SK-N-SH treated with all-trans-retinoic acid at 6 μM for 48 hours (cell line): ENCODE measurements around the gene MAST4.

Source experiments
- ATAC-seq: fragments of 200-7000 bp; cut with Tn5 transposase; 3 replicates; pipeline ENCODE4 v1.9.1; 2020; ENCODE audit warnings: mild to moderate bottlenecking, moderate library complexity
- BACH2 ChIP-seq: fragments of 250-450 bp; sonication (Bioruptor Pico); IDR thresholded peaks from 2 replicates; pipeline ENCODE4 v1.9.0; 2021; ENCODE audit warnings: mild to moderate bottlenecking, borderline replicate concordance
- CSDC2 ChIP-seq: fragments of 250-450 bp; sonication (Bioruptor Pico); IDR thresholded peaks from 2 replicates; pipeline ENCODE4 v1.5.0; 2020; ENCODE audit warnings: mild to moderate bottlenecking, moderate library complexity
- ESRRG ChIP-seq: fragments of 250-450 bp; sonication (Bioruptor Pico); IDR thresholded peaks from 2 replicates; pipeline ENCODE4 v1.6.1; 2021; ENCODE audit warnings: mild to moderate bottlenecking
- GLIS3 ChIP-seq: fragments of 250-450 bp; sonication (Bioruptor Pico); IDR thresholded peaks from 2 replicates; pipeline ENCODE4 v1.5.0; 2020; ENCODE audit warnings: mild to moderate bottlenecking, moderate library complexity
- ISL1 ChIP-seq: fragments of 250-450 bp; sonication (Bioruptor Pico); IDR thresholded peaks from 2 replicates; pipeline ENCODE4 v2.1.2; 2022; ENCODE audit warnings: mild to moderate bottlenecking, moderate library complexity
- OSR1 ChIP-seq: fragments of 250-450 bp; sonication (Bioruptor Pico); IDR thresholded peaks from 2 replicates; pipeline ENCODE4 v1.8.0; 2022; ENCODE audit warnings: moderate library complexity, mild to moderate bottlenecking, inconsistent platforms
- RARB ChIP-seq: fragments of 250-450 bp; sonication (Bioruptor Pico); IDR thresholded peaks from 2 replicates; pipeline ENCODE4 v1.8.0; 2021; ENCODE audit warnings: mild to moderate bottlenecking, moderate library complexity
- SNAI2 ChIP-seq: fragments of 250-450 bp; sonication (Bioruptor Pico); IDR thresholded peaks from 2 replicates; pipeline ENCODE4 v1.5.0; 2020; ENCODE audit warnings: mild to moderate bottlenecking, moderate library complexity
- TCF4 ChIP-seq: fragments of 250-450 bp; sonication (Bioruptor Pico); IDR thresholded peaks from 2 replicates; pipeline ENCODE4 v1.8.0; 2021; ENCODE audit warnings: mild to moderate bottlenecking, moderate library complexity, borderline replicate concordance
- ZFP30 ChIP-seq: fragments of 450-650 bp; formaldehyde crosslinking; IDR thresholded peaks from 2 replicates; pipeline ENCODE4 v1.5.0; 2022; ENCODE audit warnings: mild to moderate bottlenecking, moderate library complexity
- ZNF565 ChIP-seq: fragments of 450-650 bp; formaldehyde crosslinking; conservative IDR thresholded peaks from 2 replicates; pipeline ENCODE4 v1.5.0; 2020; ENCODE audit warnings: low read depth, mild to moderate bottlenecking, moderate library complexity
- ZNF70 ChIP-seq: fragments of 450-650 bp; formaldehyde crosslinking; IDR thresholded peaks from 2 replicates; pipeline ENCODE4 v1.5.0; 2020; ENCODE audit warnings: mild to moderate bottlenecking, moderate library complexity
- ZNF8 ChIP-seq: fragments of 450-650 bp; formaldehyde crosslinking; IDR thresholded peaks from 2 replicates; pipeline ENCODE4 v1.5.0; 2020; ENCODE audit warnings: mild to moderate bottlenecking, moderate library complexity
- TF ChIP-seq, protein P1 (sequence below): fragments of 250-450 bp; sonication (Bioruptor Pico); IDR thresholded peaks from 2 replicates; pipeline ENCODE4 v1.8.0; 2020; ENCODE audit warnings: mild to moderate bottlenecking, moderate library complexity, borderline replicate concordance
- TF ChIP-seq, protein P2 (sequence below): fragments of 250-450 bp; sonication (Bioruptor Pico); IDR thresholded peaks from 2 replicates; pipeline ENCODE4 v1.5.1; 2020; ENCODE audit warnings: low read depth, mild to moderate bottlenecking, moderate library complexity
- TF ChIP-seq, protein P3 (sequence below): fragments of 250-450 bp; sonication (Bioruptor Pico); IDR thresholded peaks from 2 replicates; pipeline ENCODE4 v1.8.0; 2021; ENCODE audit warnings: low read depth, mild to moderate bottlenecking, moderate library complexity, borderline replicate concordance

The MAST4 gene

DNA sequence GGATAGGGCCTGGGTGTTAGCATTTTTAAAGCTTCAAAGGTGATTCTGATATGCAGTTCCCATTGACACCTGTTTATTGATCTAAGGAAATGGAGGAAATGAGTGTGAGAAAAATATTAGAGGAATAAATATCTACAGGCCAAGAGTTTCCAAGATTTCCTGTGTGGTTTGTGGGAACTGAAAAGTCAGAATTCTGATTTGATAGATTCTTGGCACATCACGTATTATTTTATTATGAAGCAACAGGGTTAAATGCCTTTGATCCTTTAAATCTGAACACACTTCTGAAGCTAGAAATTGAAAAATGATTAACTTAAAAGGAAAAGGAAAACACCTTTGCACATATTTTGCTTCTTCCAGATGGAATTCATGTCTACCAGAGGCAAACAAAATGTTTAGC is 486.7 kb downstream of the MAST4 start:
- ATAC-seq = no peak
- TF ChIP-seq RARB (CRISPR knock-in tag) (no peak), ZFP30 (no peak), BACH2 (CRISPR knock-in tag) (no peak), GLIS3 (CRISPR knock-in tag) (no peak), ZNF8 (CRISPR knock-in tag) (no peak), ISL1 (no peak)
- TF ChIP-seq, protein P1, sequence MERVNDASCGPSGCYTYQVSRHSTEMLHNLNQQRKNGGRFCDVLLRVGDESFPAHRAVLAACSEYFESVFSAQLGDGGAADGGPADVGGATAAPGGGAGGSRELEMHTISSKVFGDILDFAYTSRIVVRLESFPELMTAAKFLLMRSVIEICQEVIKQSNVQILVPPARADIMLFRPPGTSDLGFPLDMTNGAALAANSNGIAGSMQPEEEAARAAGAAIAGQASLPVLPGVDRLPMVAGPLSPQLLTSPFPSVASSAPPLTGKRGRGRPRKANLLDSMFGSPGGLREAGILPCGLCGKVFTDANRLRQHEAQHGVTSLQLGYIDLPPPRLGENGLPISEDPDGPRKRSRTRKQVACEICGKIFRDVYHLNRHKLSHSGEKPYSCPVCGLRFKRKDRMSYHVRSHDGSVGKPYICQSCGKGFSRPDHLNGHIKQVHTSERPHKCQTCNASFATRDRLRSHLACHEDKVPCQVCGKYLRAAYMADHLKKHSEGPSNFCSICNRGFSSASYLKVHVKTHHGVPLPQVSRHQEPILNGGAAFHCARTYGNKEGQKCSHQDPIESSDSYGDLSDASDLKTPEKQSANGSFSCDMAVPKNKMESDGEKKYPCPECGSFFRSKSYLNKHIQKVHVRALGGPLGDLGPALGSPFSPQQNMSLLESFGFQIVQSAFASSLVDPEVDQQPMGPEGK (CRISPR knock-in tag) = no peak
- TF ChIP-seq, protein P2, sequence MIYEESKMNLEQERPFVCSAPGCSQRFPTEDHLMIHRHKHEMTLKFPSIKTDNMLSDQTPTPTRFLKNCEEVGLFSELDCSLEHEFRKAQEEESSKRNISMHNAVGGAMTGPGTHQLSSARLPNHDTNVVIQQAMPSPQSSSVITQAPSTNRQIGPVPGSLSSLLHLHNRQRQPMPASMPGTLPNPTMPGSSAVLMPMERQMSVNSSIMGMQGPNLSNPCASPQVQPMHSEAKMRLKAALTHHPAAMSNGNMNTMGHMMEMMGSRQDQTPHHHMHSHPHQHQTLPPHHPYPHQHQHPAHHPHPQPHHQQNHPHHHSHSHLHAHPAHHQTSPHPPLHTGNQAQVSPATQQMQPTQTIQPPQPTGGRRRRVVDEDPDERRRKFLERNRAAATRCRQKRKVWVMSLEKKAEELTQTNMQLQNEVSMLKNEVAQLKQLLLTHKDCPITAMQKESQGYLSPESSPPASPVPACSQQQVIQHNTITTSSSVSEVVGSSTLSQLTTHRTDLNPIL (CRISPR knock-in tag) = no peak
- TF ChIP-seq, all 23 proteins: peak for 0

DNA sequence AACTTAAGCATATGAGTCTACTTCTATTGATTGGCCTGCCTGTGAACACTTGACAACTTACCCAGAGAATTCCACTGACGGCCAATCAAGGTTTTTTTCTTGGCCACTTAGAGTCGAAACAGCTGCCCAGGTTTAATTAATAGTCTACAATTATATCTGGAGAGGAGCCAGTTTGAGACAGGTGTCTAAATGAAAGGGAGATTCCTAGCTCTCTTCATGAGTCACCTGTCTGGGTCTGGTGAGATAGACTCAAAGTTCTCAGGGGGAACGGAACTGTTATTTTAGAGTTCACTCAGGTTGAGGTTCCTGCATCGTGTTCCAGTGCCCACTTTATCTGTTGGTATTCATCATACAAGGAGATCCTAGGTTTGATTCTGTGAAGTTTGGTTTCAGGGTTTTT is 489.4 kb downstream of the MAST4 start:
- no peak for ATAC-seq
- TF ChIP-seq OSR1 = no peak
- peak; percentile 17; the same call in 1 of the 2 replicates for TF ChIP-seq SNAI2 (CRISPR knock-in tag)

DNA sequence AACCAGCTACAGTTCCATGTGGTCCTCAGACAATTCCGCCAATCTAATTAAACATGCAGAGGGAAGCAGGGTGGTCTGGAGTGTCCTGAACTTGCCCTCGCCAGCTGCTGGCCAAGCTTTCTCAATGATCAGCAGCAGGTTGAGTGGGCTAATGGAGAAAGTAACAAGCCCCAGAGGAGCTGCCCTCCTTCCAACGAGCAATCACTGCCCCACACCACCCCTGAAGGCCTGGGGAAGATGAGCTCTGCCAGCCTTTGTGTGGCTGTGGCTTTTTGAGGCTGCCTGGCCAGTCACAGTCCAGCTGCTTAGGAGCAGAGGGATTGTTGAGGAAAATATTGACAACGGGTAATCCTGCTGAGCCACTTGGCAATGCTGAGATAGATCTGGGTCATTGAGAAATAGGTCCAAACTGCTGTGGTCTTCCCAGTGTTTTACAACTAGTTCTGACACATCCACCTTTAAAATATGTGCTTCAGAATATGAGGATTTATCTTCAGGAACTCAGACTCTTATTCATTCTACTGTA is 493.1 kb downstream of the MAST4 start:
- no peak; the same call in 2 of the 3 replicates for ATAC-seq
- TF ChIP-seq, protein P2 (CRISPR knock-in tag) = no peak
- peak; percentile 27; the same call in 1 of the 2 replicates for TF ChIP-seq TCF4

DNA sequence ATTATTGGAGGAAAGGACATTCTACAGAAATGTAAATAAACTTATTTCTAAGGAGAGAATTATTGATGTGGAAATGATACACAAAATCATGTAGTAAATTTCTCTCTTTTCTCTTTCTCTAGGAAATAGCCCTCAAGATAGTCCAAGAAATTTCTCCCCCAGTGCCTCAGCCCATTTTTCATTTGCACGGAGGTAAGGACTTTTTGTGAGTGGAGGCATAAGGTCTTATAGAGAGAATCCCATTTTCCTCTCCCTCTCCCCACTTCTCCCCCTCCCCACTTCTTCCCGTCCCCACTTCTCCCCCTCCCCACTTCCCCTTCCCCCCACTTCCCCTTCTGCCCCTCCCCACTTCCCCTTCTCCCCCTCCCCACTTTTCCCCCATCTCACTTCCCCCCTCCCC is 493.8 kb downstream of the MAST4 start:
- TF ChIP-seq, protein P2 (CRISPR knock-in tag) = no peak
- TF ChIP-seq ZNF70 (CRISPR knock-in tag) = no peak
- TF ChIP-seq ISL1 = no peak
- no peak for TF ChIP-seq CSDC2 (CRISPR knock-in tag)
- TF ChIP-seq, protein P1 (CRISPR knock-in tag) = no peak
- no peak for TF ChIP-seq ZNF565 (CRISPR knock-in tag)
- no peak for TF ChIP-seq RARB (CRISPR knock-in tag)
- no peak for ATAC-seq

DNA sequence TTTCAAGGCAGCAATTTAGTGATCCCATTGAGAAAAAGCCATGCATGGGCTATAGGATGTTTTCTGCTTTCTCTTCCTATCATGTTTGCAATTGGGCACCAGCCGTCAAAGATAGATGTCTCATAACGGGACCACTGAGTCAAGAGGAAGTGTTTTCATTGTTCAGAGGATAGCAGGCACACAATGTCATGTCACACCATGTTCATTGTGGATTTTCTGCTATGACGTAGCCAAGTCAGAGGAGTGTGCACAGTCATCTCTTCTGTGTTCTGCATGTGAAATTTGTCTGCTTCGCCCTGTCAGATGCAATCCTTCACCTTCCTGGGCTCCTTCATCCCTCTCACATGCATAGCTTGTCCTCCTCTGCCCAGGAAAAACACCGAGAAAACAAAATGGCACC is 494.4 kb downstream of the MAST4 start:
- ATAC-seq = no peak
- TF ChIP-seq RARB (CRISPR knock-in tag) = no peak
- no peak for TF ChIP-seq GLIS3 (CRISPR knock-in tag)
- TF ChIP-seq SNAI2 (CRISPR knock-in tag) = no peak
- no peak for TF ChIP-seq ESRRG
- TF ChIP-seq, protein P3, sequence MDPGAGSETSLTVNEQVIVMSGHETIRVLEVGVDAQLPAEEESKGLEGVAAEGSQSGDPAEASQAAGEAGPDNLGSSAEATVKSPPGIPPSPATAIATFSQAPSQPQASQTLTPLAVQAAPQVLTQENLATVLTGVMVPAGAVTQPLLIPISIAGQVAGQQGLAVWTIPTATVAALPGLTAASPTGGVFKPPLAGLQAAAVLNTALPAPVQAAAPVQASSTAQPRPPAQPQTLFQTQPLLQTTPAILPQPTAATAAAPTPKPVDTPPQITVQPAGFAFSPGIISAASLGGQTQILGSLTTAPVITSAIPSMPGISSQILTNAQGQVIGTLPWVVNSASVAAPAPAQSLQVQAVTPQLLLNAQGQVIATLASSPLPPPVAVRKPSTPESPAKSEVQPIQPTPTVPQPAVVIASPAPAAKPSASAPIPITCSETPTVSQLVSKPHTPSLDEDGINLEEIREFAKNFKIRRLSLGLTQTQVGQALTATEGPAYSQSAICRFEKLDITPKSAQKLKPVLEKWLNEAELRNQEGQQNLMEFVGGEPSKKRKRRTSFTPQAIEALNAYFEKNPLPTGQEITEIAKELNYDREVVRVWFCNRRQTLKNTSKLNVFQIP (CRISPR knock-in tag) = no peak
